Tibial nerve (tissue), 4 donors: ENCODE results near the gene PGAP3. TPM values are rescaled to one million over a fixed set of nuclear protein-coding genes. Genes with fewer than 3 reads are reported as not detected.
"Not testable (repeated sequence)": the region's sequence is repeated elsewhere in the genome, so short reads cannot be mapped to it uniquely, and the experiment has no call there.

Source experiments
- DNase-seq, 2 donors: peaks; one replicate each; pipeline ENCODE4 v3.0.0-alpha.2; 2019; ENCODE audit warnings: low spot score in 2 of 2
- H3K27ac ChIP-seq, 4 donors: fragments of 200-600 bp; sonication (generic) in 3 of 4; one replicate each; pipeline ENCODE4 v1.5.1; 2017 to 2019; ENCODE audit warnings: mild to moderate bottlenecking in 1 of 4
- H3K27me3 ChIP-seq, 2 donors: fragments of 200-600 bp; sonication (generic) in 1 of 2; one replicate each; pipeline versions ENCODE4 v1.5.1 to v1.6.0; 2017 to 2019
- H3K36me3 ChIP-seq, 3 donors: fragments of 200-600 bp; sonication (generic); one replicate each; pipeline ENCODE4 v1.5.1; 2018 to 2019
- H3K4me1 ChIP-seq, 4 donors: fragments of 200-600 bp; sonication (generic) in 3 of 4; one replicate each; pipeline ENCODE4 v1.5.1; 2017 to 2019
- H3K4me3 ChIP-seq, 4 donors: fragments of 200-600 bp; sonication (generic) in 3 of 4; one replicate each; pipeline ENCODE4 v1.5.1; 2017 to 2019; ENCODE audit warnings: mild to moderate bottlenecking in 1 of 4, moderate library complexity in 1 of 4
- H3K9me3 ChIP-seq, 4 donors: fragments of 200-600 bp; sonication (generic) in 3 of 4; one replicate each; pipeline ENCODE4 v1.5.1; 2017 to 2019
- EP300 ChIP-seq, 2 donors: sonication (generic); formaldehyde crosslinking; IDR thresholded peaks; one replicate each; pipeline ENCODE4 v1.6.1; 2017; ENCODE audit warnings: antibody characterized with exemption in 2 of 2, mild to moderate bottlenecking in 1 of 2
- POLR2A ChIP-seq, 2 donors: fragments of 450-650 bp; IDR thresholded peaks; one replicate each; pipeline ENCODE4 v1.6.1; 2017; ENCODE audit warnings: antibody characterized with exemption in 2 of 2, mild to moderate bottlenecking in 2 of 2, moderate library complexity in 2 of 2
- WGBS, 2 donors: methylation state at CpG; one replicate each; pipeline ENCODE4 v1.1.5; 2018; 5-methylcytosine and 5-hydroxymethylcytosine counted together
- total RNA-seq, 4 donors: library from RNA; depleted of rRNA; stranded (reverse); fragments of >200 nt; gene quantifications; one replicate each; pipeline ENCODE4 v1.1.0, GENCODE V29; 2016
- TF ChIP-seq, protein P1 (sequence below), 5 experiments: fragments of 200-600 bp in 3 of 5; fragments of 450-650 bp in 2 of 5; sonication (generic) in 3 of 5; IDR thresholded peaks; one replicate each; pipeline ENCODE4 v1.5.1; 2016 to 2019; ENCODE audit warnings: antibody characterized with exemption in 5 of 5, mild to moderate bottlenecking in 3 of 5, moderate library complexity in 2 of 5

Gene PGAP3
- total RNA-seq, 4 donors from 2014 or later: 10.9 to 16.5 (median 15.1) TPM

DNA sequence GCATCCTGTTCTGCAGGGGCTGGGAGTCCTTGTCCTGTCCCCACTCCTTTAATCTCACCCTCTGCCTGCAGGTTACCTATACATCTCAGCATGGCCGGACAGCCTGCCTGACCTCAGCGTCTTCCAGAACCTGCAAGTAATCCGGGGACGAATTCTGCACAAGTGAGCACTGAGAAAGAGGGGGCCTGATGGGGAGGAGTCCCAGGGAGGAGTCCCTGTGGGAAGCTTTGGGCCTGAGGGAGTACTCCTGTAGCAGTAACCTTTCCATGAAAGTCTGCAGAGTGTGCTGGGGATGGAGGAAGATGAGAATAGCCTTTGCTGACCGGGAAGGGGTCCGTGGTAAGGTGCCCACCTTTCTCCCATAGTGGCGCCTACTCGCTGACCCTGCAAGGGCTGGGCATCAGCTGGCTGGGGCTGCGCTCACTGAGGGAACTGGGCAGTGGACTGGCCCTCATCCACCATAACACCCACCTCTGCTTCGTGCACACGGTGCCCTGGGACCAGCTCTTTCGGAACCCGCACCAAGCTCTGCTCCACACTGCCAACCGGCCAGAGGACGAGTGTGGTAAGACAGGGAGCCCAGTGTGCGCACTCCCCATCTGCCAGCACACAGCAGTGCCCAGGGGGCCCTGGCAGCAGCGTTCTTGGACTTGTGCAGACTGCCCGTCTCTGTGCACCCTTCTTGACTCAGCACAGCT, 27.7 kb upstream of the PGAP3 start:
- Histone ChIP-seq H3K36me3 (peaks cover 0 to 100% (median 3%) of the 10 kb centered on the region in 3 donors), H3K9me3 (no peaks in the 10 kb centered on the region), H3K27me3 (no peaks in the 10 kb centered on the region), H3K27ac (no peak overlapping the region), H3K4me1 (no peaks in the 10 kb centered on the region), H3K4me3 (no peak overlapping the region)
- WGBS, 2 donors: 94 to 95% methylated on average over 18 of the region's 18 CpGs
- no peak for DNase-seq
- no peak for TF ChIP-seq POLR2A (IDR thresholded peaks at IDR 0.05)
- no peak for TF ChIP-seq EP300 (IDR thresholded peaks at IDR 0.05)
- TF ChIP-seq, protein P1, sequence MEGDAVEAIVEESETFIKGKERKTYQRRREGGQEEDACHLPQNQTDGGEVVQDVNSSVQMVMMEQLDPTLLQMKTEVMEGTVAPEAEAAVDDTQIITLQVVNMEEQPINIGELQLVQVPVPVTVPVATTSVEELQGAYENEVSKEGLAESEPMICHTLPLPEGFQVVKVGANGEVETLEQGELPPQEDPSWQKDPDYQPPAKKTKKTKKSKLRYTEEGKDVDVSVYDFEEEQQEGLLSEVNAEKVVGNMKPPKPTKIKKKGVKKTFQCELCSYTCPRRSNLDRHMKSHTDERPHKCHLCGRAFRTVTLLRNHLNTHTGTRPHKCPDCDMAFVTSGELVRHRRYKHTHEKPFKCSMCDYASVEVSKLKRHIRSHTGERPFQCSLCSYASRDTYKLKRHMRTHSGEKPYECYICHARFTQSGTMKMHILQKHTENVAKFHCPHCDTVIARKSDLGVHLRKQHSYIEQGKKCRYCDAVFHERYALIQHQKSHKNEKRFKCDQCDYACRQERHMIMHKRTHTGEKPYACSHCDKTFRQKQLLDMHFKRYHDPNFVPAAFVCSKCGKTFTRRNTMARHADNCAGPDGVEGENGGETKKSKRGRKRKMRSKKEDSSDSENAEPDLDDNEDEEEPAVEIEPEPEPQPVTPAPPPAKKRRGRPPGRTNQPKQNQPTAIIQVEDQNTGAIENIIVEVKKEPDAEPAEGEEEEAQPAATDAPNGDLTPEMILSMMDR (IDR thresholded peaks at IDR 0.05): no peak

DNA sequence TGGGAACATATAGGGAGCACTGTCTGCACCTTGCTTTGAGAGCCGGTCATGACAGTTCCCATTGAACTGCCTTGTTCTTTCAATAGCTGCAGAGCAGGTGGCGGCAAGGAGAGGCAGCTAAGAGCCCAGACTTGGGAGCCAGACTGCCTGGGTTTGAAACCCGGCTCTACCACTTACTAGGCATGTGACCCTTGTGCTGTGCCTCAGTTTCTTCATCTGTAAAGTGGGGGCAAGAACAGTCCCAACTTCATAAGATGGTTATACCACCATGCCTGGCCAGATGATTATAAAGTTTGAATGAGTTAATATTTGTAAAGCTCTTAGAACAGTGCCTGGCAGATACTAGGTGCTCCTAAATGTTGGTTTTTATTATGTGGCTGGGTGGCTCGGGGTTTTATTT, 26.4 kb upstream of the PGAP3 start:
- Histone ChIP-seq H3K4me1 (peaks cover 0 to 5% (median 0%) of the 10 kb centered on the region in 4 donors), H3K36me3 (peaks cover 3 to 100% (median 7%) of the 10 kb centered on the region in 3 donors), H3K4me3 (no peak overlapping the region), H3K27me3 (no peaks in the 10 kb centered on the region), H3K27ac (no peak overlapping the region), H3K9me3 (no peaks in the 10 kb centered on the region)
- no peak for DNase-seq
- TF ChIP-seq EP300 (IDR thresholded peaks at IDR 0.05) (no peak), POLR2A (IDR thresholded peaks at IDR 0.05) (no peak)
- TF ChIP-seq, protein P1 (IDR thresholded peaks at IDR 0.05): no peak
- WGBS, 2 donors: 73 to 81% methylated on average over 4 of the region's 4 CpGs

- Histone ChIP-seq H3K4me3 (no peak overlapping the region), H3K27me3 (no peaks in the 10 kb centered on the region), H3K36me3 (peaks cover 3 to 100% (median 7%) of the 10 kb centered on the region in 3 donors), H3K4me1 (peaks cover 0 to 29% (median 10%) of the 10 kb centered on the region in 4 donors), H3K27ac (no peak overlapping the region), H3K9me3 (no peaks in the 10 kb centered on the region)
- TF ChIP-seq POLR2A (IDR thresholded peaks at IDR 0.05): no peak
- TF ChIP-seq, protein P1 (IDR thresholded peaks at IDR 0.05): no peak
- TF ChIP-seq EP300 (IDR thresholded peaks at IDR 0.05): no peak
- DNase-seq: no peak
- 89 to 91% methylated on average over 10 of the region's 10 CpGs for WGBS, 2 donors
Measured at GRCh38 chr17:39711851-39712250, 24.0 kb upstream of the PGAP3 start.

- not testable (repeated sequence) for H3K9me3 ChIP-seq, H3K27me3 ChIP-seq, DNase-seq, H3K4me3 ChIP-seq, H3K27ac ChIP-seq
- peaks cover 2 to 93% (median 7%) of the 10 kb centered on the region in 3 donors for H3K36me3 ChIP-seq
- H3K4me1 ChIP-seq: peaks cover 0 to 37% (median 17%) of the 10 kb centered on the region in 4 donors
- WGBS, 2 donors: 79 to 84% methylated on average over 11 of the region's 11 CpGs
Measured at GRCh38 chr17:39711071-39711470, 23.2 kb upstream of the PGAP3 start.

DNA sequence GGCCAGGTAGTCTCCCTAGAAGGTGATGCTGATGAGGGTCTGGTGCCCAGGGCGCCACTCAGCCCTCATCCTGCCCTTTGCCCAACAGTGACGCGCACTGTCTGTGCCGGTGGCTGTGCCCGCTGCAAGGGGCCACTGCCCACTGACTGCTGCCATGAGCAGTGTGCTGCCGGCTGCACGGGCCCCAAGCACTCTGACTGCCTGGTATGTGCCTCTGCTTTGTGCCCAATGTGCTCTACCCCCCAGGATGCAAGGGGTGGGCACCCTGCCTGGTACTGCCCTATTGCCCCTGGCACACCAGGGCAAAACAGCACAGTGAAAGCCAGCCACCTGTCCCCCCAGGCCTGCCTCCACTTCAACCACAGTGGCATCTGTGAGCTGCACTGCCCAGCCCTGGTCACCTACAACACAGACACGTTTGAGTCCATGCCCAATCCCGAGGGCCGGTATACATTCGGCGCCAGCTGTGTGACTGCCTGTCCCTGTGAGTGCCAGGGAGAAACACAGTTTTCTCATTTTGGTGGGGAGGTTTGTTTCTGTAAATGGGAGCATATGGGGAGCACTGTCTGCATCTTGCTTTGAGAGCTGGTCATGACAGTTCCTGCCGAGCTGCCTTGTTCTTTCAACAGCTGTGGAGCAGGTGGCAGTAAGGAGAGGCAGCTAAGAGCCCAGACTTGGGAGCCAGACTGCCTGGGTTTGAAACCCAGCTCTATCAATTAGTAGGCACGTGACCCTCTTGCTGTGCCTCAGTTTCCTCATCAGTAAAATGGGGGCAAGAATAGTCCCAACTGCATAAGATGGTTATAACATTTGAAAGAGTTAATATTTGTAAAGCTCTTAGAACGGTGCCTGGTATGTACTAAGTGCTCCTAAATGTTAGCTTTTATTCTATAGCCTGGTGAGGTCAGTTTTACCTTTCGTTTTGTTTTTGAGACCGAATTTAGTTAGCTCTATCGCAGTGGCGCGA, 22.4 kb upstream of the PGAP3 start:
- Histone ChIP-seq H3K36me3 (peaks cover 0 to 85% (median 7%) of the 10 kb centered on the region in 3 donors), H3K27me3 (no peaks in the 10 kb centered on the region)

More for the DNA sequence above, 22.4 kb upstream of the PGAP3 start:
- Histone ChIP-seq H3K4me1 (peaks cover 0 to 45% (median 25%) of the 10 kb centered on the region in 4 donors), H3K9me3 (no peaks in the 10 kb centered on the region), H3K27ac (peak overlapping the region in 1 of 4 donors; percentile 97), H3K4me3 (no peak overlapping the region)
- TF ChIP-seq POLR2A (IDR thresholded peaks at IDR 0.05): no peak
- TF ChIP-seq, protein P1 (IDR thresholded peaks at IDR 0.05): no peak
- no peak for TF ChIP-seq EP300 (IDR thresholded peaks at IDR 0.05)
- 84 to 87% methylated on average over 20 of the region's 20 CpGs for WGBS, 2 donors
- no peak for DNase-seq
